H9 (cell line): ENCODE results near the gene STEAP2. TPM values are rescaled to one million over a fixed set of nuclear protein-coding genes. Genes with fewer than 3 reads are reported as not detected.

Source experiments
- DNase-seq: peaks from one replicate; pipeline ENCODE4 v3.0.0-alpha.2; 2017
- H2AFZ ChIP-seq: one replicate; pipeline ENCODE4 v1.6.1; 2013; ENCODE audit warnings: mild to moderate bottlenecking, low read length, control low read depth, moderate library complexity
- H2AK5ac ChIP-seq: 2 replicates; pipeline ENCODE4 v1.6.1; 2013; ENCODE audit warnings: low read length, control low read depth, mixed read lengths; ENCODE audit not compliant: insufficient read length
- H2BK120ac ChIP-seq: one replicate; pipeline ENCODE4 v1.6.1; 2013; ENCODE audit warnings: low read depth, mild to moderate bottlenecking, low read length, control low read depth, inconsistent platforms; ENCODE audit not compliant: poor library complexity, severe bottlenecking
- H2BK12ac ChIP-seq: 2 replicates; pipeline ENCODE4 v1.6.1; 2013; ENCODE audit warnings: low read length, control low read depth, mixed read lengths, low read depth; ENCODE audit not compliant: insufficient read length
- H2BK15ac ChIP-seq: 2 replicates; pipeline ENCODE4 v1.6.1; 2013; ENCODE audit warnings: low read depth, low read length, control low read depth
- H2BK20ac ChIP-seq: one replicate; pipeline ENCODE4 v1.6.1; 2013; ENCODE audit warnings: low read depth, mild to moderate bottlenecking, low read length, control low read depth, inconsistent platforms; ENCODE audit not compliant: poor library complexity, severe bottlenecking
- H2BK5ac ChIP-seq: 2 replicates; pipeline ENCODE4 v1.6.1; 2013; ENCODE audit warnings: low read length, control low read depth, mixed read lengths; ENCODE audit not compliant: insufficient read length
- H3K14ac ChIP-seq: 2 replicates; pipeline ENCODE4 v1.6.1; 2013; ENCODE audit warnings: low read length, control low read depth; ENCODE audit not compliant: insufficient read depth
- H3K18ac ChIP-seq: 2 replicates; pipeline ENCODE4 v1.6.1; 2013; ENCODE audit warnings: low read depth, mild to moderate bottlenecking, mixed read lengths, low read length, control low read depth; ENCODE audit not compliant: insufficient read length
- H3K23ac ChIP-seq: 2 replicates; pipeline ENCODE4 v1.6.1; 2013; ENCODE audit warnings: low read length, control low read depth, mixed read lengths, low read depth; ENCODE audit not compliant: insufficient read length
- H3K23me2 ChIP-seq: 2 replicates; pipeline ENCODE4 v1.6.1; 2013; ENCODE audit warnings: low read depth, mild to moderate bottlenecking, mixed read lengths, low read length, control low read depth; ENCODE audit not compliant: insufficient read length, poor library complexity, severe bottlenecking
- H3K27ac ChIP-seq: 2 replicates; pipeline ENCODE4 v1.5.1; 2013; ENCODE audit warnings: low read length, control low read depth, mixed read lengths, low read depth; ENCODE audit not compliant: insufficient read length
- H3K27me3 ChIP-seq: 2 replicates; pipeline ENCODE4 v1.6.1; 2013; ENCODE audit warnings: low read length, control low read depth, inconsistent platforms; ENCODE audit not compliant: insufficient read depth
- H3K4ac ChIP-seq: 2 replicates; pipeline ENCODE4 v1.6.1; 2013; ENCODE audit warnings: low read depth, mild to moderate bottlenecking, control low read depth, inconsistent platforms, low read length, moderate library complexity
- H3K4me1 ChIP-seq: 2 replicates; pipeline ENCODE4 v1.6.1; 2013; ENCODE audit warnings: low read length, control low read depth, inconsistent platforms; ENCODE audit not compliant: insufficient read depth
- H3K4me2 ChIP-seq: 2 replicates; pipeline ENCODE4 v1.6.1; 2013; ENCODE audit warnings: low read length, control low read depth, mixed read lengths; ENCODE audit not compliant: insufficient read length, insufficient read depth
- H3K56ac ChIP-seq: 2 replicates; pipeline ENCODE4 v1.6.1; 2013; ENCODE audit warnings: low read depth, mild to moderate bottlenecking, mixed read lengths, low read length, control low read depth; ENCODE audit not compliant: insufficient read length
- H3K79me1 ChIP-seq: 2 replicates; pipeline ENCODE4 v1.6.1; 2013; ENCODE audit warnings: low read depth, mild to moderate bottlenecking, moderate library complexity, low read length, control low read depth, inconsistent platforms; ENCODE audit not compliant: insufficient read depth, poor library complexity, severe bottlenecking
- H3K79me2 ChIP-seq: 2 replicates; pipeline ENCODE4 v1.6.1; 2013; ENCODE audit warnings: low read length, control low read depth, inconsistent platforms; ENCODE audit not compliant: insufficient read depth
- H3K9ac ChIP-seq: 2 replicates; pipeline ENCODE4 v1.6.1; 2013; ENCODE audit warnings: low read length, control low read depth, mixed read lengths; ENCODE audit not compliant: insufficient read length; ENCODE audit errors: extremely low read depth
- H3K9me3 ChIP-seq: one replicate; pipeline ENCODE4 v1.6.1; 2013; ENCODE audit warnings: low read depth, low read length, inconsistent platforms; ENCODE audit not compliant: control insufficient read depth
- H3T11ph ChIP-seq: one replicate; pipeline ENCODE4 v1.6.1; 2013; ENCODE audit warnings: mild to moderate bottlenecking, low read length, control low read depth, inconsistent platforms
- H4K20me1 ChIP-seq: one replicate; pipeline ENCODE4 v1.6.1; 2013; ENCODE audit not compliant: control insufficient read depth, insufficient read length, insufficient read depth
- H4K5ac ChIP-seq: 2 replicates; pipeline ENCODE4 v1.6.1; 2013; ENCODE audit warnings: low read depth, mild to moderate bottlenecking, mixed read lengths, low read length, control low read depth; ENCODE audit not compliant: insufficient read length
- H4K8ac ChIP-seq: replicated peaks from 2 replicates; pipeline ENCODE4 v1.6.1; 2013; ENCODE audit warnings: low read length, control low read depth, mixed read lengths, low read depth; ENCODE audit not compliant: insufficient read length
- H4K91ac ChIP-seq: 2 replicates; pipeline ENCODE4 v1.6.1; 2013; ENCODE audit warnings: low read depth, mild to moderate bottlenecking, moderate library complexity, mixed read lengths, low read length, control low read depth; ENCODE audit not compliant: insufficient read length
- H3K27ac Mint-ChIP-seq, 3 experiments: 2 replicates in 2 of 3; 3 replicates in 1 of 3; pipeline ENCODE4 v1.8.0; 2020 to 2021; ENCODE audit warnings: mixed read lengths in 3 of 3, mild to moderate bottlenecking in 1 of 3, moderate library complexity in 1 of 3
- H3K27me3 Mint-ChIP-seq: 2 replicates; pipeline ENCODE4 v1.8.0; 2021; ENCODE audit warnings: low read depth, mild to moderate bottlenecking, moderate library complexity, mixed read lengths
- H3K36me3 Mint-ChIP-seq, 3 experiments: 2 replicates in 2 of 3; 3 replicates in 1 of 3; pipeline ENCODE4 v1.8.0; 2020 to 2021; ENCODE audit warnings: low read depth in 3 of 3, mixed read lengths in 3 of 3; ENCODE audit not compliant: insufficient read depth in 1 of 3
- H3K4me1 Mint-ChIP-seq, 2 experiments: 2 replicates each; pipeline ENCODE4 v1.8.0; 2020; ENCODE audit warnings: mixed read lengths in 2 of 2
- H3K4me3 Mint-ChIP-seq, 2 experiments: 2 replicates in 1 of 2; 3 replicates in 1 of 2; pipeline ENCODE4 v1.8.0; 2020 to 2021; ENCODE audit warnings: mild to moderate bottlenecking in 2 of 2, mixed read lengths in 2 of 2, moderate library complexity in 1 of 2
- H3K9me3 Mint-ChIP-seq, 2 experiments: 2 replicates in 1 of 2; 3 replicates in 1 of 2; pipeline ENCODE4 v1.8.0; 2020; ENCODE audit warnings: mild to moderate bottlenecking in 2 of 2, mixed read lengths in 2 of 2, moderate library complexity in 1 of 2
- CTCF ChIP-seq: fragments of 200-600 bp; sonication (generic); conservative IDR thresholded peaks from 3 replicates; pipeline ENCODE4 v1.8.0; 2021; ENCODE audit warnings: antibody characterized with exemption, mild to moderate bottlenecking
- WGBS: extraction: QIAGEN DNeasy Blood & Tissue Kit; methylation state at CpG from one replicate; pipeline ENCODE4 v1.1.7; 2013; ENCODE audit warnings: missing lambda C conversion rate, low lambda C conversion rate, mixed read lengths; ENCODE audit not compliant: insufficient read length; ENCODE audit errors: extremely low coverage; 5-methylcytosine and 5-hydroxymethylcytosine counted together
- total RNA-seq: library from RNA; stranded (reverse); gene quantifications from 2 replicates; pipeline ENCODE4 v1.2.1, GENCODE V29; 2021

The STEAP2 gene
- total RNA-seq, 1 experiment from 2014 or later: 6.7 TPM

DNA sequence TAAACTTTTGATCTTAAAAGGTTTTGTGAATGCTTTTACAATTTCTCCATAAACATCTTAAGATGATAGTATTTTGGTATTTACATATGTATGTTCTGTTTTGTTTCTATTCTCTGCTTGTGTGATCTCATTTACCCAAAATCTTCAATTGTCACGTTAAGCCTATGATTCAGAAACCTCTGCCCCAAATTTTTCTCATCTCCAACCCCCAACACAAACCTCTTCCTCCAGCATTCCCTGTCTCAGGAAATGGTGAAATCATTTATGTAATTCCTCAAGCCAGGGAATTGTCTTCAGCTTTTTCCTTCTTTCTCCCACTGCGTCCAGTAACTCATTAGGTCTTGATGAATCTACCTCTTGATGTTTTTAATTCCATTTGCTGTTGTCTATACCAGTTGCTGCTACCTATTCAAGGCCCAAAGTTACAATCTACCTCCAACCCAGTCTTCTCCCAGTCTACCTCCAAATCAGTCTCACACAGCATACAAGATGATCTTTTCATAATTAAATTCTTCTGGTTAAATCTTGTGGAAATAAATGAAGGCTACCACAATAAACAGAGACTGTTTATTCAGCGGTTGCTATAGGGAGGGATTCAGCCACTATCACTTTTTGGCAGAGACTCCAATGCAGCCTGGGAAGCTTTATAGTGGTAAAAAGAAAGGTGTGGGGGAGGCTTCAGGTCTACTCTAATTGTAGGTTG is 39.2 kb downstream of the STEAP2 start:
- TF ChIP-seq CTCF: no peak
- H2BK12ac ChIP-seq: no peak overlapping the region
- H3K9me3 ChIP-seq: no peaks in the 10 kb centered on the region
- H3K4ac ChIP-seq: no peak overlapping the region
- no peak overlapping the region for H2BK5ac ChIP-seq
- H3K18ac ChIP-seq: no peak overlapping the region
- H4K20me1 ChIP-seq: no peaks in the 10 kb centered on the region
- no peak overlapping the region for H2AFZ ChIP-seq
- no peak overlapping the region for H3K4me3 Mint-ChIP-seq
- H3K23ac ChIP-seq: no peak overlapping the region
- H3K9ac ChIP-seq: no peak overlapping the region
- H3K4me1 ChIP-seq: 0 out of 2 replicates have a peak, but pooled peaks cover 2% of the 10 kb centered on the region
- H4K8ac ChIP-seq: no peak overlapping the region
- no peak overlapping the region for H3K56ac ChIP-seq
- H3K4me1 Mint-ChIP-seq: peaks cover 15 to 25% of the 10 kb centered on the region in 2 experiments
- no peak overlapping the region for H4K5ac ChIP-seq
- H3T11ph ChIP-seq: no peak overlapping the region
- H2AK5ac ChIP-seq: no peak overlapping the region
- H3K79me2 ChIP-seq: no peaks in the 10 kb centered on the region; the same call in 1 of the 2 replicates
- WGBS: no CpG with 5 or more reads among the region's 3 CpGs
- H3K79me1 ChIP-seq: no peaks in the 10 kb centered on the region
- no peak overlapping the region for H2BK20ac ChIP-seq
- no peak overlapping the region for H2BK120ac ChIP-seq
- H3K27ac ChIP-seq: no peak overlapping the region
- no peaks in the 10 kb centered on the region for H3K27me3 ChIP-seq
- H3K36me3 Mint-ChIP-seq: peaks cover 0 to 1% (median 0%) of the 10 kb centered on the region in 3 experiments; a peak in 2 of 7 replicates
- no peak overlapping the region for H4K91ac ChIP-seq
- peaks cover 0 to under 1% of the 10 kb centered on the region in 2 experiments; a peak in 2 of 5 replicates for H3K9me3 Mint-ChIP-seq
- no peak overlapping the region for H3K4me2 ChIP-seq
- H3K27ac Mint-ChIP-seq: no peak overlapping the region
- no peak for DNase-seq
- no peak overlapping the region for H2BK15ac ChIP-seq
- H3K23me2 ChIP-seq: peaks cover 8% of the 10 kb centered on the region
- H3K14ac ChIP-seq: no peak overlapping the region
- peaks cover 14% of the 10 kb centered on the region for H3K27me3 Mint-ChIP-seq
